ENCODE results near the gene ENDOV.

ENDOV gene

GRCh38 chr17:80474961-80475909 is 60.3 kb downstream of the ENDOV start:
- WGBS (ENCODE audit: extremely low coverage, insufficient coverage, insufficient read length): no CpG with 5 or more reads among the region's 55 CpGs
- H3K9ac ChIP-seq (ENCODE audit: low read length): no peak overlapping the region
- peaks cover 68% of the 10 kb centered on the region for H3K27me3 ChIP-seq (ENCODE audit: insufficient read depth, low read length)
- H3K4me1 ChIP-seq (ENCODE audit: control insufficient read depth in 1 of 2, insufficient read depth in 2 of 2, low read length in 2 of 2): peaks cover 3 to 4% of the 10 kb centered on the region in 2 experiments
- DNase-seq: no peak
- no peak overlapping the region for H2BK12ac ChIP-seq (ENCODE audit: low read length)
- peaks cover 9% of the 10 kb centered on the region for H3K9me3 ChIP-seq (ENCODE audit: insufficient read depth, low read depth, low read length)
- H2AFZ ChIP-seq (ENCODE audit: insufficient read depth, low read length, poor library complexity): no peak overlapping the region
- no peak overlapping the region for H2BK5ac ChIP-seq (ENCODE audit: low read depth, low read length, poor library complexity)
- H3K36me3 ChIP-seq (ENCODE audit: control insufficient read depth in 1 of 2, insufficient read depth in 2 of 2, low read length in 2 of 2): no peaks in the 10 kb centered on the region
- H3K27ac ChIP-seq (ENCODE audit: low read depth, low read length): no peak overlapping the region
- no peaks in the 10 kb centered on the region for H3K79me2 ChIP-seq (ENCODE audit: control insufficient read depth, insufficient read depth, low read length, poor library complexity)
- no peak overlapping the region for H3K23ac ChIP-seq (ENCODE audit: low read length)
- H3K18ac ChIP-seq (ENCODE audit: low read length): no peak overlapping the region
- no peak overlapping the region for H4K91ac ChIP-seq (ENCODE audit: low read depth, low read length)
- H3K14ac ChIP-seq (ENCODE audit: low read length): no peak overlapping the region
- H3K4ac ChIP-seq (ENCODE audit: low read depth, low read length): no peak overlapping the region
- no peak overlapping the region for H2AK5ac ChIP-seq (ENCODE audit: low read length)
- no peak overlapping the region for H4K12ac ChIP-seq (ENCODE audit: low read depth, low read length)
- H4K8ac ChIP-seq (ENCODE audit: low read depth, low read length): no peak overlapping the region
- no peaks in the 10 kb centered on the region for H3K79me1 ChIP-seq (ENCODE audit: low read length)
- H3K4me2 ChIP-seq (ENCODE audit: low read length): no peak overlapping the region
- H3K4me3 ChIP-seq (ENCODE audit: low read depth, low read length): peak overlapping the region; percentile 54
- H2BK120ac ChIP-seq (ENCODE audit: insufficient read depth, low read length, poor library complexity): no peak overlapping the region

- Histone ChIP-seq H2BK12ac (ENCODE audit: low read length) (no peak within 1 kb of the TSS), H3K18ac (ENCODE audit: low read length) (no peak within 1 kb of the TSS), H3K79me1 (ENCODE audit: low read length) (no peaks in the 10 kb centered on the region), H3K4ac (ENCODE audit: low read depth, low read length) (no peak within 1 kb of the TSS), H3K36me3 (ENCODE audit: control insufficient read depth in 1 of 2, insufficient read depth in 2 of 2, low read length in 2 of 2) (no peaks in the 10 kb centered on the region), H3K4me3 (ENCODE audit: low read depth, low read length) (peak within 1 kb of the TSS; percentile 37), H3K27ac (ENCODE audit: low read depth, low read length) (no peak within 1 kb of the TSS), H2BK5ac (ENCODE audit: low read depth, low read length, poor library complexity) (no peak within 1 kb of the TSS), H3K9ac (ENCODE audit: low read length) (no peak within 1 kb of the TSS), H2AK5ac (ENCODE audit: low read length) (no peak within 1 kb of the TSS), H3K14ac (ENCODE audit: low read length) (no peak within 1 kb of the TSS), H3K79me2 (ENCODE audit: control insufficient read depth, insufficient read depth, low read length, poor library complexity) (no peaks in the 10 kb centered on the region), H3K4me1 (ENCODE audit: control insufficient read depth in 1 of 2, insufficient read depth in 2 of 2, low read length in 2 of 2) (peaks cover 3 to 4% of the 10 kb centered on the region in 2 experiments), H3K9me3 (ENCODE audit: insufficient read depth, low read depth, low read length) (peaks cover 9% of the 10 kb centered on the region), H4K91ac (ENCODE audit: low read depth, low read length) (no peak within 1 kb of the TSS), H2AFZ (ENCODE audit: insufficient read depth, low read length, poor library complexity) (no peak within 1 kb of the TSS), H3K23ac (ENCODE audit: low read length) (no peak within 1 kb of the TSS), H3K27me3 (ENCODE audit: insufficient read depth, low read length) (peaks cover 71% of the 10 kb centered on the region), H3K4me2 (ENCODE audit: low read length) (peak within 1 kb of the TSS; percentile 53), H2BK120ac (ENCODE audit: insufficient read depth, low read length, poor library complexity) (no peak within 1 kb of the TSS), H4K12ac (ENCODE audit: low read depth, low read length) (no peak within 1 kb of the TSS), H4K8ac (ENCODE audit: low read depth, low read length) (no peak within 1 kb of the TSS)
- WGBS (ENCODE audit: extremely low coverage, insufficient coverage, insufficient read length): no CpG with 5 or more reads among the region's 136 CpGs
- DNase-seq: peak; percentile 21 to 73
Measured at GRCh38 chr17:80475910-80476876, 61.2 kb downstream of the ENDOV start, which contains the start of gene NPTX1. Gene NPTX1, minus strand, starts transcription at chr17:80476607. Its CDS starts 161 bp downstream, at chr17:80476446.

DNA sequence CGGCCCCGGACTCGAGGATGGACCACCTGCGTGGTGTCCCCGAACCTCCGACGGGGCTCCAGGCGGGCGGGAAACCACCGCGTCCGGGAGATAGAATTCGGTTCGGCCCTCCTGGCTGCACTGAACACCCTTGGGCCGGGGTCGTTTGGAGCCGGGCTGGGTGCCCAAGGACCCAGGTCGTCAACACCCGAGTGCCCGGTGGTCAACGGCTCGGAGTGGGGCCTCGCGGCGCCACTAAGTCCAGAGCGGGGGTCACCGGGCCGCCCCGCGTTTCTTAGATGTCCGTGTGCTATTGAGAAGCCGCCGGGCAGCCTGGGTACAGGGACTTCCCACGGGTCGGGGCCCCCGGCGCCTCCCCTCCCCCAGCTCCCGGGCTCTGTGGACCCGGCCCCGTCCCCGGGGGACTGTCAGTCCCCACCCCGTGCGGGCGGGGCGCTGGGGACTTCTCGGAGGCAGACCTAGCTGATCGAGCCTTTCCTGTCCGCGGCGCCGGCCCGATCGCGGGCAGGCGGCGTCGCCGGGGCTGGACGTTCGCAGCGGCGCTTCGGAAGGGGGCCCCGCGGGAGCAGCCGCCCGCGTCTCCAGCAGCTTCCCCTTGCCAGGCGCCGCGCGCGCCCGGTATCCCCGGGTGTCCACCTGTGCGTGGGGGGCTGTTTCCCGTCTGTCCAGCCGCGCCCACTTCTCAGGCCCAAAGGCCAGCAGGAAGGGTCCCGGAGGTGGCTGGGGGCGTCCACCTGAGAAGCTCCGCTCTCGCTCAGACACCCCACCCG is 62.1 kb downstream of the ENDOV start:
- H3K14ac ChIP-seq (ENCODE audit: low read length): no peak overlapping the region
- no CpG with 5 or more reads among the region's 84 CpGs for WGBS (ENCODE audit: extremely low coverage, insufficient coverage, insufficient read length)
- H2AFZ ChIP-seq (ENCODE audit: insufficient read depth, low read length, poor library complexity): no peak overlapping the region
- H3K9ac ChIP-seq (ENCODE audit: low read length): no peak overlapping the region
- no peak overlapping the region for H3K23ac ChIP-seq (ENCODE audit: low read length)
- no peak overlapping the region for H3K4me3 ChIP-seq (ENCODE audit: low read depth, low read length)
- H2AK5ac ChIP-seq (ENCODE audit: low read length): no peak overlapping the region
- no peak overlapping the region for H2BK5ac ChIP-seq (ENCODE audit: low read depth, low read length, poor library complexity)
- no peaks in the 10 kb centered on the region for H3K36me3 ChIP-seq (ENCODE audit: control insufficient read depth in 1 of 2, insufficient read depth in 2 of 2, low read length in 2 of 2)
- no peak overlapping the region for H2BK12ac ChIP-seq (ENCODE audit: low read length)
- peak overlapping the region; percentile 31 for H3K4me2 ChIP-seq (ENCODE audit: low read length)
- H3K27ac ChIP-seq (ENCODE audit: low read depth, low read length): no peak overlapping the region
- DNase-seq: no peak
- peaks cover 71% of the 10 kb centered on the region for H3K27me3 ChIP-seq (ENCODE audit: insufficient read depth, low read length)
- H3K4me1 ChIP-seq (ENCODE audit: control insufficient read depth in 1 of 2, insufficient read depth in 2 of 2, low read length in 2 of 2): peaks cover 3 to 4% of the 10 kb centered on the region in 2 experiments
- H3K18ac ChIP-seq (ENCODE audit: low read length): no peak overlapping the region
- H4K12ac ChIP-seq (ENCODE audit: low read depth, low read length): no peak overlapping the region
- H3K79me1 ChIP-seq (ENCODE audit: low read length): no peaks in the 10 kb centered on the region
- peaks cover 9% of the 10 kb centered on the region for H3K9me3 ChIP-seq (ENCODE audit: insufficient read depth, low read depth, low read length)
- no peak overlapping the region for H4K8ac ChIP-seq (ENCODE audit: low read depth, low read length)
- no peak overlapping the region for H4K91ac ChIP-seq (ENCODE audit: low read depth, low read length)
- H2BK120ac ChIP-seq (ENCODE audit: insufficient read depth, low read length, poor library complexity): no peak overlapping the region
- H3K4ac ChIP-seq (ENCODE audit: low read depth, low read length): no peak overlapping the region
- no peaks in the 10 kb centered on the region for H3K79me2 ChIP-seq (ENCODE audit: control insufficient read depth, insufficient read depth, low read length, poor library complexity)

All from trophoblast cell (in vitro differentiated cells and primary cell).